OCI-LY3 (cell line): ENCODE data around the gene CBX4.

Experiments
- H2AFZ ChIP-seq: fragments of 200-600, 300-600 bp; shearing (Covaris generic); 2 replicates; pipeline ENCODE4 v1.6.0; 2014; ENCODE audit warnings: antibody characterized with exemption, low read depth, low read length
- H3K27ac ChIP-seq: fragments of 200-600, 300-600 bp; sonication (generic); 2 replicates; pipeline ENCODE4 v1.5.1; 2014; ENCODE audit warnings: mild to moderate bottlenecking, low read length, moderate library complexity, mixed read lengths
- H3K27me3 ChIP-seq: fragments of 200-600, 300-600 bp; sonication (generic); 2 replicates; pipeline ENCODE4 v1.6.1; 2014; ENCODE audit warnings: low read depth, low read length, mixed read lengths
- H3K36me3 ChIP-seq: fragments of 200-600, 300-600 bp; sonication (generic); replicated peaks from 2 replicates; pipeline ENCODE3; 2014; ENCODE audit warnings: low read depth, low read length, mixed read lengths
- H3K4me1 ChIP-seq: fragments of 300-600, 200-600 bp; sonication (generic); 2 replicates; pipeline ENCODE4 v1.6.1; 2014; ENCODE audit warnings: low read length, mixed read lengths
- H3K4me2 ChIP-seq: fragments of 200-600, 300-600 bp; sonication (generic); 2 replicates; pipeline ENCODE4 v1.6.1; 2014; ENCODE audit warnings: low read length, mixed read lengths
- H3K4me3 ChIP-seq: fragments of 300-600, 200-600 bp; sonication (generic); 2 replicates; pipeline ENCODE4 v1.5.1; 2014; ENCODE audit warnings: antibody characterized with exemption, mild to moderate bottlenecking, low read length, moderate library complexity
- H3K79me2 ChIP-seq: fragments of 300-600, 200-600 bp; shearing (Covaris generic); 2 replicates; pipeline ENCODE4 v1.6.1; 2014; ENCODE audit warnings: mild to moderate bottlenecking, low read length, mixed read lengths
- H3K9ac ChIP-seq: fragments of 300-600, 200-600 bp; shearing (Covaris generic); 2 replicates; pipeline ENCODE4 v1.6.0; 2014; ENCODE audit warnings: mild to moderate bottlenecking, low read length, moderate library complexity
- H3K9me3 ChIP-seq: fragments of 200-600, 300-600 bp; shearing (Covaris generic); 2 replicates; pipeline ENCODE4 v1.6.1; 2014; ENCODE audit warnings: low read length, mixed read lengths; ENCODE audit not compliant: insufficient read depth
- H4K20me1 ChIP-seq: fragments of 200-600, 300-600 bp; sonication (generic); 2 replicates; pipeline ENCODE4 v1.6.1; 2016; ENCODE audit warnings: low read length, mixed read lengths; ENCODE audit not compliant: insufficient read depth
- CTCF ChIP-seq: fragments of 200-600, 300-600 bp; sonication (generic); IDR thresholded peaks from 2 replicates; pipeline ENCODE4 v1.5.1; 2014; ENCODE audit warnings: antibody characterized with exemption, low read length, low read depth
- EZH2phosphoT487 ChIP-seq: fragments of 200-600 bp; shearing (Covaris generic); IDR thresholded peaks from 2 replicates; pipeline ENCODE4 v1.6.1; 2018; ENCODE audit warnings: antibody characterized with exemption, mixed run types, low read depth

CBX4 gene

GRCh38 chr17:79811868-79812352, 27.3 kb downstream of the CBX4 start:
- Histone ChIP-seq H3K4me3 (peak overlapping the region; percentile 83), H2AFZ (no peak overlapping the region), H3K79me2 (no peaks in the 10 kb centered on the region), H3K9me3 (no peaks in the 10 kb centered on the region), H3K36me3 (no peaks in the 10 kb centered on the region), H3K27me3 (no peaks in the 10 kb centered on the region), H3K4me2 (peak overlapping the region; percentile 92), H3K4me1 (peaks cover 54% of the 10 kb centered on the region), H3K9ac (peak overlapping the region; percentile 96), H3K27ac (peak overlapping the region; percentile 84), H4K20me1 (no peaks in the 10 kb centered on the region)
- TF ChIP-seq EZH2phosphoT487, result no peak

GRCh38 chr17:79811011-79811867, 28.0 kb downstream of the CBX4 start:
- H3K27me3 ChIP-seq, result no peaks in the 10 kb centered on the region
- H4K20me1 ChIP-seq, result no peaks in the 10 kb centered on the region
- H3K4me2 ChIP-seq, result peak overlapping the region; percentile 92
- peak overlapping the region; percentile 83 for H3K4me3 ChIP-seq
- H2AFZ ChIP-seq, result no peak overlapping the region
- H3K27ac ChIP-seq, result peak overlapping the region; percentile 84
- peak overlapping the region; percentile 96 for H3K9ac ChIP-seq
- H3K4me1 ChIP-seq, result peaks cover 60% of the 10 kb centered on the region
- TF ChIP-seq EZH2phosphoT487, result no peak
- TF ChIP-seq CTCF, result peak; percentile 74
- H3K79me2 ChIP-seq, result peaks cover 3% of the 10 kb centered on the region; the same call in 1 of the 2 replicates
- no peaks in the 10 kb centered on the region for H3K9me3 ChIP-seq
- H3K36me3 ChIP-seq, result no peaks in the 10 kb centered on the region

- H3K4me3 ChIP-seq, result peak overlapping the region; percentile 83
- H4K20me1 ChIP-seq, result no peaks in the 10 kb centered on the region
- no peaks in the 10 kb centered on the region for H3K27me3 ChIP-seq
- H3K9ac ChIP-seq, result peak overlapping the region; percentile 96
- no peaks in the 10 kb centered on the region for H3K9me3 ChIP-seq
- TF ChIP-seq EZH2phosphoT487 (no peak), CTCF (no peak)
- peaks cover 6% of the 10 kb centered on the region; the same call in 1 of the 2 replicates for H3K79me2 ChIP-seq
- H3K4me1 ChIP-seq, result peaks cover 69% of the 10 kb centered on the region
- H3K27ac ChIP-seq, result peak overlapping the region; percentile 84
- H2AFZ ChIP-seq, result no peak overlapping the region
- H3K36me3 ChIP-seq, result no peaks in the 10 kb centered on the region
- H3K4me2 ChIP-seq, result peak overlapping the region; percentile 92
Observed at GRCh38 chr17:79810130-79811010, 28.9 kb downstream of the CBX4 start.

GRCh38 chr17:79809530-79810129, 29.6 kb downstream of the CBX4 start:
- H3K27ac ChIP-seq, result peak overlapping the region; percentile 54; the same call in 1 of the 2 replicates
- H3K4me3 ChIP-seq, result peak overlapping the region; percentile 59
- peaks cover 77% of the 10 kb centered on the region for H3K4me1 ChIP-seq
- no peaks in the 10 kb centered on the region for H4K20me1 ChIP-seq
- TF ChIP-seq EZH2phosphoT487, result no peak
- no peak for TF ChIP-seq CTCF
- H3K4me2 ChIP-seq, result peak overlapping the region; percentile 56
- H2AFZ ChIP-seq, result no peak overlapping the region
- H3K27me3 ChIP-seq, result no peaks in the 10 kb centered on the region
- no peaks in the 10 kb centered on the region for H3K36me3 ChIP-seq
- no peaks in the 10 kb centered on the region for H3K9me3 ChIP-seq
- peaks cover 6% of the 10 kb centered on the region; the same call in 1 of the 2 replicates for H3K79me2 ChIP-seq
- peak overlapping the region; percentile 60 for H3K9ac ChIP-seq
